Measurements from ENCODE around the gene MIB1. TPM values are rescaled to one million over a fixed set of nuclear protein-coding genes. Genes with fewer than 3 reads are reported as not detected.
"Not testable (repeated sequence)": the region's sequence is repeated elsewhere in the genome, so short reads cannot be mapped to it uniquely, and the experiment has no call there.

The MIB1 gene
- total RNA-seq, 2 donors from 2014 or later: 13.8 to 18.7 TPM

GRCh38 chr18:21702602-21703001 is 38.0 kb upstream of the MIB1 start:
- TF ChIP-seq POLR2A (IDR thresholded peaks at IDR 0.05) (no peak), CTCF (IDR thresholded peaks at IDR 0.05) (no peak)
- no peaks in the 10 kb centered on the region for H3K9me3 ChIP-seq
- ATAC-seq (no peak), DNase-seq (no peak)
- WGBS, 2 donors: 63 to 65% methylated on average over 5 of the region's 5 CpGs
- no peak overlapping the region for H3K27ac ChIP-seq
- H3K4me1 ChIP-seq: peaks cover 7% of the 10 kb centered on the region
- H3K27me3 ChIP-seq: no peaks in the 10 kb centered on the region
- intact Hi-C loops (cut with DNase I): no loop called here
- H3K4me3 ChIP-seq: no peak overlapping the region
- peaks cover 0 to 2% of the 10 kb centered on the region in 2 donors for H3K36me3 ChIP-seq (replicated peaks in 1 of 2; ENCODE audit: insufficient read depth in 1 of 2, low read depth in 2 of 2)

- Histone ChIP-seq H3K27ac (peak overlapping the region in 3 of 4 donors; percentile 92 to 98 (median 94)), H3K27me3 (no peaks in the 10 kb centered on the region), H3K4me3 (peak overlapping the region; percentile 42 to 68), H3K36me3 (replicated peaks in 1 of 2; ENCODE audit: insufficient read depth in 1 of 2, low read depth in 2 of 2) (peaks cover 0 to 2% of the 10 kb centered on the region in 2 donors), H3K4me1 (peaks cover 7% of the 10 kb centered on the region), H3K9me3 (no peaks in the 10 kb centered on the region)
- WGBS, 2 donors: 3 to 4% methylated on average over 11 to 17 of the region's 17 CpGs
- intact Hi-C loops (cut with DNase I): no loop called here
- ATAC-seq: no peak
- TF ChIP-seq CTCF (IDR thresholded peaks at IDR 0.05): no peak
- TF ChIP-seq POLR2A (IDR thresholded peaks at IDR 0.05): peak in 1 of 3 donors; percentile 8
- DNase-seq: peak in 3 of 4 donors; percentile 13 to 29 (median 13)
Observed at GRCh38 chr18:21703241-21703820, 37.3 kb upstream of the MIB1 start.

- peak; percentile 92 to 96 (median 92) for TF ChIP-seq POLR2A (IDR thresholded peaks at IDR 0.05)
- peak in 5 of 7 experiments; percentile 38 to 74 (median 70) for TF ChIP-seq CTCF (IDR thresholded peaks at IDR 0.05)
- 2 to 4% methylated on average over 5 to 24 of the region's 60 CpGs for WGBS, 2 donors
- Histone ChIP-seq H3K36me3 (replicated peaks in 1 of 2; ENCODE audit: insufficient read depth in 1 of 2, low read depth in 2 of 2) (peaks cover 0 to 2% of the 10 kb centered on the region in 2 donors), H3K27me3 (no peaks in the 10 kb centered on the region), H3K9me3 (no peaks in the 10 kb centered on the region), H3K4me3 (peak within 1 kb of the TSS; percentile 42 to 68), H3K27ac (peak within 1 kb of the TSS; percentile 82 to 98 (median 93)), H3K4me1 (peaks cover 7% of the 10 kb centered on the region)
- DNase-seq: peak; percentile 94 to 96 (median 94)
- intact Hi-C loops (cut with DNase I): no loop called here
- ATAC-seq: peak; percentile 98
Observed at GRCh38 chr18:21704603-21705364, 35.8 kb upstream of the MIB1 start, which contains the start of gene ABHD3. Gene ABHD3, minus strand, starts transcription at chr18:21704774. Its CDS starts 109 bp downstream, at chr18:21704665.

GRCh38 chr18:21706386-21706865 is 34.2 kb upstream of the MIB1 start:
- Histone ChIP-seq H3K9me3 (no peaks in the 10 kb centered on the region), H3K4me1 (peaks cover 7% of the 10 kb centered on the region), H3K36me3 (replicated peaks in 1 of 2; ENCODE audit: insufficient read depth in 1 of 2, low read depth in 2 of 2) (peaks cover 0 to 2% of the 10 kb centered on the region in 2 donors), H3K27me3 (no peaks in the 10 kb centered on the region), H3K4me3 (no peak overlapping the region), H3K27ac (no peak overlapping the region)
- TF ChIP-seq POLR2A (IDR thresholded peaks at IDR 0.05): no peak
- TF ChIP-seq CTCF (IDR thresholded peaks at IDR 0.05): no peak
- intact Hi-C loops (cut with DNase I): no loop called here
- ATAC-seq (no peak), DNase-seq (peak in 1 of 4 donors; percentile 5)
- WGBS, 2 donors: 91 to 100% methylated on average over 2 to 23 of the region's 28 CpGs

GRCh38 chr18:21707130-21707529 is 33.5 kb upstream of the MIB1 start:
- H3K36me3 ChIP-seq (replicated peaks in 1 of 2; ENCODE audit: insufficient read depth in 1 of 2, low read depth in 2 of 2); H3K9me3 ChIP-seq; H3K4me1 ChIP-seq; H3K27me3 ChIP-seq; ATAC-seq; H3K4me3 ChIP-seq; H3K27ac ChIP-seq; intact Hi-C loops (cut with DNase I); DNase-seq: not testable (repeated sequence)
- 70 to 76% methylated on average over 6 to 7 of the region's 7 CpGs for WGBS, 2 donors

All from body of pancreas (tissue), 4 donors.